Astrocyte (in vitro differentiated cells and primary cell): ENCODE data around the gene TGFB1. TPM values are rescaled to one million over a fixed set of nuclear protein-coding genes. Genes with fewer than 3 reads are reported as not detected.

Experiments used
- DNase-seq: peaks from one replicate; pipeline ENCODE4 v3.0.0-alpha.2; 2010; ENCODE audit warnings: low read depth
- FAIRE-seq: peaks from 2 replicates; lab custom pipeline; 2011; peaks lifted over from hg19 to GRCh38; lab: Jason Lieb, UNC
- H2AFZ ChIP-seq: 2 replicates; pipeline ENCODE4 v1.6.0; 2012; ENCODE audit warnings: low read depth, low read length, inconsistent platforms
- H3K27ac ChIP-seq: 2 replicates; pipeline ENCODE4 v1.5.1; 2011; ENCODE audit warnings: low read depth, low read length, inconsistent platforms
- H3K27me3 ChIP-seq: 2 replicates; pipeline ENCODE4 v1.6.0; 2011; ENCODE audit warnings: low read length, inconsistent platforms; ENCODE audit not compliant: insufficient read depth
- H3K36me3 ChIP-seq: 2 replicates; pipeline ENCODE4 v1.5.1; 2011; ENCODE audit warnings: low read length, inconsistent platforms; ENCODE audit not compliant: insufficient read depth
- H3K4me1 ChIP-seq: 2 replicates; pipeline ENCODE4 v1.5.1; 2011; ENCODE audit warnings: low read length, inconsistent platforms; ENCODE audit not compliant: insufficient read depth
- H3K4me2 ChIP-seq: 2 replicates; pipeline ENCODE4 v1.6.0; 2012; ENCODE audit warnings: low read length, inconsistent platforms
- H3K4me3 ChIP-seq: 2 replicates; pipeline ENCODE4 v1.5.1; 2011; ENCODE audit warnings: low read depth, mild to moderate bottlenecking, low read length, inconsistent platforms; ENCODE audit not compliant: insufficient read depth
- H3K79me2 ChIP-seq: 2 replicates; pipeline ENCODE4 v1.6.0; 2012; ENCODE audit warnings: mild to moderate bottlenecking, low read length, inconsistent platforms; ENCODE audit not compliant: insufficient read depth
- H3K9ac ChIP-seq: 2 replicates; pipeline ENCODE4 v1.6.0; 2012; ENCODE audit warnings: mild to moderate bottlenecking, low read length, inconsistent platforms
- H3K9me3 ChIP-seq: 2 replicates; pipeline ENCODE4 v1.5.1; 2012; ENCODE audit warnings: low read depth, mild to moderate bottlenecking, low read length, inconsistent platforms; ENCODE audit not compliant: insufficient read depth
- H4K20me1 ChIP-seq: 2 replicates; pipeline ENCODE4 v1.6.0; 2012; ENCODE audit warnings: low read length, inconsistent platforms; ENCODE audit not compliant: insufficient read depth
- H3K27ac Mint-ChIP-seq: one replicate; pipeline ENCODE4 v1.8.0; 2021; ENCODE audit warnings: mild to moderate bottlenecking, mixed read lengths; ENCODE audit not compliant: unreplicated experiment
- H3K27me3 Mint-ChIP-seq: one replicate; pipeline ENCODE4 v1.8.0; 2021; ENCODE audit warnings: low read depth, mixed read lengths; ENCODE audit not compliant: unreplicated experiment
- H3K36me3 Mint-ChIP-seq: one replicate; pipeline ENCODE4 v1.8.0; 2021; ENCODE audit warnings: low read depth, mixed read lengths; ENCODE audit not compliant: unreplicated experiment
- H3K4me1 Mint-ChIP-seq: one replicate; pipeline ENCODE4 v1.8.0; 2021; ENCODE audit warnings: low read depth, mixed read lengths; ENCODE audit not compliant: unreplicated experiment
- H3K4me3 Mint-ChIP-seq: one replicate; pipeline ENCODE4 v1.8.0; 2021; ENCODE audit warnings: mild to moderate bottlenecking, moderate library complexity, mixed read lengths; ENCODE audit not compliant: unreplicated experiment
- H3K9me3 Mint-ChIP-seq: one replicate; pipeline ENCODE4 v1.8.0; 2021; ENCODE audit warnings: mild to moderate bottlenecking, mixed read lengths; ENCODE audit not compliant: unreplicated experiment
- CTCF ChIP-seq: IDR thresholded peaks from 2 replicates; pipeline ENCODE4 v1.5.1; 2011; ENCODE audit warnings: low read depth, mild to moderate bottlenecking, inconsistent platforms, low read length, moderate library complexity; ENCODE audit not compliant: insufficient read depth
- EZH2 ChIP-seq: IDR thresholded peaks from 2 replicates; pipeline ENCODE4 v1.6.1; 2012; ENCODE audit warnings: mild to moderate bottlenecking, low read length, inconsistent platforms; ENCODE audit not compliant: insufficient read depth
- total RNA-seq: library from RNA; stranded (reverse); gene quantifications from 2 replicates; pipeline ENCODE4 v1.2.1, GENCODE V29; 2021

The TGFB1 gene
- total RNA-seq, 1 donor from 2014 or later = 155 TPM

- FAIRE-seq (no peak), DNase-seq (no peak)
- Histone ChIP-seq H3K79me2 (peaks cover 19% of the 10 kb centered on the region), H3K9me3 (no peaks in the 10 kb centered on the region), H3K36me3 (peaks cover under 1% of the 10 kb centered on the region), H3K27me3 (no peaks in the 10 kb centered on the region), H3K27ac (no peak overlapping the region), H3K9ac (no peak overlapping the region), H3K4me1 (peaks cover 15% of the 10 kb centered on the region), H3K4me3 (no peak overlapping the region), H4K20me1 (no peaks in the 10 kb centered on the region), H2AFZ (no peak overlapping the region), H3K4me2 (no peak overlapping the region)
- TF ChIP-seq CTCF = no peak
- no peak for TF ChIP-seq EZH2
- Mint-ChIP-seq H3K36me3 (peaks cover 8% of the 10 kb centered on the region), H3K27ac (no peak overlapping the region), H3K27me3 (no peaks in the 10 kb centered on the region), H3K4me3 (peak overlapping the region; percentile 56), H3K9me3 (no peaks in the 10 kb centered on the region), H3K4me1 (peaks cover 14% of the 10 kb centered on the region)
Observed at GRCh38 chr19:41395355-41395754, 41.6 kb upstream of the TGFB1 start.

DNA sequence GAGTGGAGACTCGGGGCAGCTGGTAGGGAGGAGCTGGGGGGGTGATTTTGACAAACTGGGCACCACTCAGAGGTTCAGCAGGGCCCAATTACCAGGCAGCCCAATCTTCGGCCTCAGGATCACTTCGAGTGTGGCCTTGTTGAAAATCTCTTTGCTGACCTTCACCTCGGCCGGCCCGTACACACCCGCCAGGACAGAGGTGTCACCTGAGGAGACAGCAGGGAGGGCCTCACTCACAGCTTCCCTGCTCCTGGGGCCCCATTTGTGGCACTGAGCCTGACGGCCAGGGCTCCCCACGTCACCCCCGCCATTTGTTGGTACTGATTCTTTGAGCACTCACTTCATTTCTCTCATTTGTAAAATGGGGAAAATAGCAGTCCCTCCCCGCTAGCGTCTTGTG, 39.1 kb upstream of the TGFB1 start:
- Histone ChIP-seq H3K4me1 (peaks cover 5% of the 10 kb centered on the region), H3K4me2 (no peak overlapping the region), H3K79me2 (peaks cover 4% of the 10 kb centered on the region), H2AFZ (no peak overlapping the region), H3K9me3 (no peaks in the 10 kb centered on the region), H4K20me1 (no peaks in the 10 kb centered on the region), H3K9ac (no peak overlapping the region), H3K27me3 (no peaks in the 10 kb centered on the region), H3K36me3 (peaks cover 8% of the 10 kb centered on the region), H3K27ac (no peak overlapping the region), H3K4me3 (no peak overlapping the region)
- Mint-ChIP-seq H3K4me1 (peaks cover 10% of the 10 kb centered on the region), H3K27ac (no peak overlapping the region), H3K36me3 (peaks cover 11% of the 10 kb centered on the region), H3K9me3 (no peaks in the 10 kb centered on the region), H3K4me3 (no peak overlapping the region), H3K27me3 (no peaks in the 10 kb centered on the region)
- DNase-seq (no peak), FAIRE-seq (no peak)
- TF ChIP-seq EZH2 = no peak
- TF ChIP-seq CTCF = no peak

DNA sequence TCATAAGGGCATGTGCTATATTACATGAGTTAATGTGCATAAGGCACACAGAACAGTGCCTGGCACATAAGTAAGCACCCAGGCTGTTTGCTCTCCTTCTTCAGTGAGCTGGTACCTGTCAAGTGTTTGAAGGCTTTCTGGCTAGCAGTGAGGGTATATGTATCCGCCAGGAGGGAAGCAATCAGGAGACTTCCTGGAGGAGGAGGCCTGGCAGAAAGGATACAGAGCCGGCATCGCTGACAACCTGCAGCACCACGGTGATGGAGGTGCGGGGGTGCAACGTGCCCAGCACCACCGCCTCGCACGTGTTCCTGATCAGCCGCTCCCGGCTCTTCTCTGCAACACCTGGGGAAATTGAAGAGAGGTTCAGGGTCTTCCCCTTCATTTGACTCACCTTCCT, 37.9 kb upstream of the TGFB1 start:
- Histone ChIP-seq H3K27ac (no peak overlapping the region), H3K36me3 (peaks cover 8% of the 10 kb centered on the region), H3K9ac (no peak overlapping the region), H3K79me2 (no peaks in the 10 kb centered on the region), H3K9me3 (no peaks in the 10 kb centered on the region), H2AFZ (no peak overlapping the region), H3K4me3 (no peak overlapping the region), H3K4me1 (peaks cover 2% of the 10 kb centered on the region), H3K27me3 (no peaks in the 10 kb centered on the region), H3K4me2 (no peak overlapping the region), H4K20me1 (no peaks in the 10 kb centered on the region)
- H3K27ac Mint-ChIP-seq = no peak overlapping the region
- no peaks in the 10 kb centered on the region for H3K9me3 Mint-ChIP-seq
- FAIRE-seq (no peak), DNase-seq (no peak)
- H3K27me3 Mint-ChIP-seq = no peaks in the 10 kb centered on the region
- H3K36me3 Mint-ChIP-seq = peaks cover 11% of the 10 kb centered on the region
- no peak overlapping the region for H3K4me3 Mint-ChIP-seq
- H3K4me1 Mint-ChIP-seq = peaks cover 10% of the 10 kb centered on the region
- TF ChIP-seq EZH2 (no peak), CTCF (no peak)
